ENCODE results near the gene CCDC188. TPM values are rescaled to one million over a fixed set of nuclear protein-coding genes. Genes with fewer than 3 reads are reported as not detected.
A peak's percentile ranks its signal among the peaks of the same experiment; 100 is the strongest.

CCDC188 gene
- total and polyA plus RNA-seq, 9 of the 15 experiments (the other 6 are each of a cell fraction or from before 2014, with no cell fraction given), result not detected

GRCh38 chr22:20128902-20129746 lies 21.7 kb downstream of the CCDC188 start (continued):
- TF ChIP-seq DMBX1 (CRISPR knock-in tag; IDR thresholded peaks at IDR 0.05; ENCODE audit: borderline replicate concordance), result 0 out of 2 replicates have a peak, but pooled peaks have one; percentile 25
- TF ChIP-seq MAFG (tag; conservative IDR thresholded peaks at IDR 0.05), result no peak
- 0 out of 2 replicates have a peak, but pooled peaks have one; percentile 15 for TF ChIP-seq ZNF77 (CRISPR knock-in tag; IDR thresholded peaks at IDR 0.05)
- TF ChIP-seq DLX4 (CRISPR knock-in tag; IDR thresholded peaks at IDR 0.05), result no peak
- TF ChIP-seq IFI16 (CRISPR knock-in tag; IDR thresholded peaks at IDR 0.05), result peak; percentile 70; the same call in 1 of the 2 replicates
- peak; percentile 88 for TF ChIP-seq CHD7 (IDR thresholded peaks at IDR 0.05; ENCODE audit: low read depth, low read length)
- TF ChIP-seq ZNF644 (tag; IDR thresholded peaks at IDR 0.05; ENCODE audit: low read depth), result no peak
- no peak for TF ChIP-seq SRSF1 (IDR thresholded peaks at IDR 0.05; ENCODE audit: low read depth, low read length)
- peak; percentile 75; the same call in 1 of the 2 replicates for TF ChIP-seq NR4A1 (CRISPR knock-in tag; IDR thresholded peaks at IDR 0.05)
- TF ChIP-seq NR4A1 (tag; IDR thresholded peaks at IDR 0.05), result peak; percentile 64; the same call in 1 of the 2 replicates
- peak; percentile 76; the same call in 1 of the 2 replicates for TF ChIP-seq PRMT5 (CRISPR knock-in tag; IDR thresholded peaks at IDR 0.05)
- no peak for TF ChIP-seq ELF1 (tag; IDR thresholded peaks at IDR 0.05)
- TF ChIP-seq CHD2 (IDR thresholded peaks at IDR 0.05; ENCODE audit: low read depth, low read length), result peak; percentile 28
- no peak for TF ChIP-seq ZNF778 (CRISPR knock-in tag; IDR thresholded peaks at IDR 0.05)
- no peak for TF ChIP-seq KAT8 (IDR thresholded peaks at IDR 0.05; ENCODE audit: low read depth)
- TF ChIP-seq HOXB6 (CRISPR knock-in tag; IDR thresholded peaks at IDR 0.05; ENCODE audit: borderline replicate concordance), result 0 out of 2 replicates have a peak, but pooled peaks have one; percentile 3
